Gastroesophageal sphincter (tissue), 3 donors: Measurements from ENCODE around the gene BPI.

ENCODE experiments used
- CTCF ChIP-seq, 4 experiments: fragments of 200-600 bp in 2 of 4; fragments of 450-650 bp in 2 of 4; sonication (generic) in 1 of 4; IDR thresholded peaks; one replicate each; pipeline ENCODE4 v1.5.1; 2017 to 2019; ENCODE audit warnings: antibody characterized with exemption in 4 of 4, mild to moderate bottlenecking in 2 of 4, moderate library complexity in 2 of 4
- EP300 ChIP-seq: sonication (generic); formaldehyde crosslinking; IDR thresholded peaks from one replicate; pipeline ENCODE4 v1.6.1; 2017; ENCODE audit warnings: antibody characterized with exemption, mild to moderate bottlenecking
- POLR2A ChIP-seq, 2 donors: fragments of 450-650 bp; IDR thresholded peaks; one replicate each; pipeline ENCODE4 v1.6.1; 2017; ENCODE audit warnings: antibody characterized with exemption in 2 of 2, mild to moderate bottlenecking in 2 of 2, moderate library complexity in 1 of 2
- POLR2AphosphoS5 ChIP-seq: sonication (generic); formaldehyde crosslinking; IDR thresholded peaks from one replicate; pipeline ENCODE4 v1.6.1; 2017; ENCODE audit warnings: antibody characterized with exemption

- TF ChIP-seq EP300, result no peak
- no peak for TF ChIP-seq POLR2A (IDR thresholded peaks at IDR 0.05)
- no peak for TF ChIP-seq CTCF (IDR thresholded peaks at IDR 0.05)
- no peak for TF ChIP-seq POLR2AphosphoS5
Observed at GRCh38 chr20:38342216-38342615, 38.3 kb downstream of the BPI start.
